Activated CD8-positive, alpha-beta memory T cell treated with anti-CD3 and anti-CD28 coated beads for 36 hours (primary cell): Measurements from ENCODE around the gene CRYZ. TPM values are rescaled to one million over a fixed set of nuclear protein-coding genes. Genes with fewer than 3 reads are reported as not detected.
"Not testable (repeated sequence)": the region's sequence is repeated elsewhere in the genome, so short reads cannot be mapped to it uniquely, and the experiment has no call there.

ENCODE experiments used
- CTCF ChIA-PET: fragments of 350-600 bp; sonication (Branson Sonifier 250); formaldehyde crosslinking; loops from one replicate; lab custom pipeline; 2021; ENCODE audit warnings: antibody characterized with exemption; lab: Charles Lee
- POLR2A ChIA-PET: fragments of 350-600 bp; sonication (Branson Sonifier 250); formaldehyde crosslinking; loops from one replicate; lab custom pipeline; 2021; ENCODE audit warnings: antibody characterized with exemption; lab: Charles Lee
- total RNA-seq, 2 experiments: library from RNA; stranded (reverse); gene quantifications; one replicate each; pipeline ENCODE4 v1.2.3, GENCODE V29; 2021

The CRYZ gene
- total RNA-seq, 2 experiments from 2014 or later, result 14.0 to 14.3 TPM

GRCh38 chr1:74690909-74691308 is 41.9 kb downstream of the CRYZ start:
- POLR2A ChIA-PET, result no interaction called here
- CTCF ChIA-PET, result no interaction called here

GRCh38 chr1:74690364-74690696 is 42.5 kb downstream of the CRYZ start:
- POLR2A ChIA-PET, result no interaction called here
- CTCF ChIA-PET, result no interaction called here

GRCh38 chr1:74689621-74690363 is 43.1 kb downstream of the CRYZ start:
- CTCF ChIA-PET, result interaction anchor here (0.7 to 1.0 kb wide), 4 partner anchors 9 to 32 kb away, joined by 3 to 5 read pairs (median 4); partner anchors contain the start of gene ERICH3
- POLR2A ChIA-PET, result no interaction called here

DNA sequence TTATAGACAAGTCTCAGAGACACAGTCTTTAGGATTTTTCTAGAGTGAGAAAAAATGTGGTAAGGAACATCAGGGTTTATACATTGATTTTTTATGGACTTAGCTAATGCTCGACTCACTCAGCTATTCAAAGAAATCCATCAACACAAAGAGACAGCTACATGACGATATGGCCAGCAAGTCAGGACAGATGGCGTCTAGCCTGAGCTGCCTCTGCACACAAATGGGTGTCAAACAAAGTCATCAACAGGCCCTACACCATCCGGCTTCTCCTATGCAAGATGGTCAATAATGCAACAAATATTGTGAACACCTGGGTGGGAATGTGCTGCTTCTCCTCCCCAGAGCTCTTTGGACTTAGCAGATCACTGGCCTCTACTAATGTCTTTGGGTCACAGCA is 45.9 kb downstream of the CRYZ start:
- ChIA-PET POLR2A (no interaction called here), CTCF (no interaction called here)

- CTCF ChIA-PET, result no interaction called here
- POLR2A ChIA-PET, result no interaction called here
Measured at GRCh38 chr1:74684301-74684700, 48.5 kb downstream of the CRYZ start.

DNA sequence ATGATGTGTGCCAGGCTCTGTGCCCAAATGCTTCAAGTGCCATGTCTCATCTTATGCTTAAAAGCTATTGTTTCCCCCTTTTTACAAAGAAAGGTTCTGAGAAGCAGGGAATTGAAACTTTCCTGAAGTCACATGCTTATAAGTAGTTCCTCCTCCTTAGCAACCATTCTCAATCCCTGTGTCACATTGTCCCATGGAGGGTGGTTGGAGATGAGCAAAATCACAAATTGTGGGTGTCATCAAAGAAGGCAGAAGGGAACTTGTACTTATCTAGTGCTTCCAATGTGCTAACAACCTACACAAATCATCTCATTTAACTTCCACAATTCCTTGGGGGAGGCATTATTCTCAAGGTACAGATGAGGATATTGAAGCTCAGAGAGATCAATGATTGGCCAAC is 49.2 kb downstream of the CRYZ start:
- CTCF ChIA-PET, result no interaction called here
- POLR2A ChIA-PET, result no interaction called here

DNA sequence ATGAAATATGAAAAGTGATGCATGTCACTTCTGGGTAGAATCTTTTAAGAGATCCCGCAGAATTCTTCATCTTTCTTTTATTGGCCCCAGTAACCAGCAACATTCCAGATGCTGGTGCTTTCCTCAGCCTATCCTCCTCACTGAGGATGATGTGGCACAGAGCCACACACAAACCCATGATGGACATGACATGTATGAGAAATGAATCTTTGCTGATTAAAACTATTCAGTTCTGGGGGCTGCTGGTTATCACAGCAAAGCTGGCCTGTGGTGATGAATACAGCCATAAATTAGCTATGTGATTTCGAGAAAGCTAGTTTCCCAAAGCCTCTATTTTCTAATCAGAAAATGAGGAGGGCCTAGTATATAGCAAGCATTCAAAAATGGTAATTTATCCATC is 51.0 kb downstream of the CRYZ start:
- ChIA-PET CTCF (no interaction called here), POLR2A (no interaction called here)

DNA sequence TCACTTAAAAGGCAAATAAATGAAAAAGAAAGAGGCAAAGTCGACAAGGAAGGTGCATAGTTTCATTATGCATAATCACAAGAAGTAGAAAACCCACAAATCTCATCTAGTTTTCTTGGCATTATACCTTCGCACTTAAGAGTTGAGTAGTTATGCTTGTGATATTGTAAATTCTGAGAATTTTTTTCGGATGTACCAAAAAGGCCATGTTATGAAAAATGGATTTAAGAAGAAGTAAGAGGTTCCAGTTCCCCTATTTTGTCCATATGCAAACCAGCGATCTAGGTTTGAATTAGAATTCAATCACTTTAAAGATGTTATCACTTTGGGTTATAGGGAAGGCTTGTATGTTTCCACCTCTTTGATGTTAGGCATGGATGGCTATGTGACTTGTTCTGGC is 51.4 kb downstream of the CRYZ start:
- ChIA-PET CTCF (no interaction called here), POLR2A (no interaction called here)

- CTCF ChIA-PET, result no interaction called here
- POLR2A ChIA-PET, result no interaction called here
Measured at GRCh38 chr1:74681001-74681400, 51.8 kb downstream of the CRYZ start.

- POLR2A ChIA-PET, result no interaction called here
- CTCF ChIA-PET, result no interaction called here
Measured at GRCh38 chr1:74679811-74680210, 53.0 kb downstream of the CRYZ start.

DNA sequence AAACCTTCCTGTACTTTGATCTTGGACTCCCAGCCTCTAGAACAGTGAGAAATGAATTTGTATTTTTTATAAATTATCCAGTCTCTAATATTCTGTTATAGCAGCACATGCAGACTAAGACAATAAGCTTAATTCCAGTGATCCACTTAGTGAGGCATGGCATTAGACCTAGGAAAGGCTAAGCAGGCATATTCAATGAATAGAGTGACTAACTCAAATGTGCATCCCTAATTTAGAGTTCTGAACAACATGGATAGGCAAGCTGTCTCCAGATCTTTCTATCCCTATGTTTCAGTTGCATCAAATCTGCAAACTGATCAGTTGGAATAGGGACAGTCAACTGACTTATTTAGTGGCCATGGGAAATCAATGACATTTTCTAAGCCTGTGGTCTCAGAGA is 54.9 kb downstream of the CRYZ start:
- ChIA-PET CTCF (no interaction called here), POLR2A (no interaction called here)

GRCh38 chr1:74674278-74675048 is 58.4 kb downstream of the CRYZ start:
- ChIA-PET CTCF (no interaction called here), POLR2A (no interaction called here)

GRCh38 chr1:74673351-74674111 is 59.3 kb downstream of the CRYZ start, which contains the start of gene ERICH3:
Gene ERICH3 (minus strand): TSS chr1:74673792. CDS start chr1:74673519, 273 bp downstream.
- POLR2A ChIA-PET, result no interaction called here
- CTCF ChIA-PET, result interaction anchor here (1.2 kb wide), 1 partner anchor 16 kb away, joined by 5 read pairs; no protein-coding TSS in a partner anchor

- CTCF ChIA-PET, POLR2A ChIA-PET: not testable (repeated sequence)
Measured at GRCh38 chr1:74670866-74671265, 62.0 kb downstream of the CRYZ start.

Other genes starting within 250 kb of the CRYZ start
- not detected for gene LRRC53, start 220.4 kb downstream of the CRYZ start, total RNA-seq
- not detected for gene ERICH3, start 59.3 kb downstream of the CRYZ start, total RNA-seq
- 10 to 100 TPM; 39.9 to 41.8 TPM for gene TYW3, start 102 bp upstream of the CRYZ start, total RNA-seq